Body of pancreas (tissue), 4 donors: Measurements from ENCODE around the gene CNTNAP2. TPM values are rescaled to one million over a fixed set of nuclear protein-coding genes. Genes with fewer than 3 reads are reported as not detected.

Experiments
- ATAC-seq: fragments of 150-250 bp; one replicate; pipeline ENCODE4 v1.9.1; 2016
- DNase-seq, 4 donors: peaks; one replicate each; pipeline ENCODE4 v3.0.0-alpha.2; 2019
- H3K27ac ChIP-seq, 4 donors: fragments of 200-600 bp; sonication (generic); 1 replicate in 3 of 4; 2 replicates in 1 of 4; pipeline versions ENCODE4 v1.5.1 to v1.6.1; 2016 to 2019; ENCODE audit warnings: mild to moderate bottlenecking in 1 of 4, mixed read lengths in 1 of 4, moderate library complexity in 1 of 4
- H3K27me3 ChIP-seq, 2 donors: fragments of 200-600 bp; sonication (generic); one replicate each; pipeline ENCODE4 v1.6.0; 2016; ENCODE audit warnings: mild to moderate bottlenecking in 1 of 2
- H3K36me3 ChIP-seq, 2 donors: fragments of 200-600 bp; sonication (generic); replicated peaks in 1 of 2; 2 replicates each; pipeline ENCODE4 v1.5.1; 2016; ENCODE audit warnings: low read depth in 2 of 2; ENCODE audit not compliant: insufficient read depth in 1 of 2
- H3K4me1 ChIP-seq: fragments of 200-600 bp; sonication (generic); one replicate; pipeline ENCODE4 v1.6.0; 2016
- H3K4me3 ChIP-seq, 2 donors: fragments of 200-600 bp; sonication (generic); 1 replicate in 1 of 2; 2 replicates in 1 of 2; pipeline ENCODE4 v1.5.1; 2016 to 2019
- H3K9me3 ChIP-seq, 3 donors: fragments of 200-600 bp; sonication (generic); 1 replicate in 2 of 3; 2 replicates in 1 of 3; pipeline ENCODE4 v1.5.1; 2016
- CTCF ChIP-seq, 7 experiments: fragments of 450-650 bp in 4 of 7; fragments of 200-600 bp in 3 of 7; sonication (generic) in 3 of 7; IDR thresholded peaks; one replicate each; pipeline ENCODE4 v1.5.1; 2016 to 2019; ENCODE audit warnings: antibody characterized with exemption in 7 of 7
- POLR2A ChIP-seq, 3 donors: fragments of 450-650 bp; IDR thresholded peaks; one replicate each; pipeline ENCODE4 v1.6.1; 2016; ENCODE audit warnings: antibody characterized with exemption in 3 of 3, mild to moderate bottlenecking in 2 of 3
- WGBS, 2 donors: methylation state at CpG; one replicate each; pipeline ENCODE4 v1.1.5; 2017; 5-methylcytosine and 5-hydroxymethylcytosine counted together
- intact Hi-C: fragments of 100-400 bp; cut with DNase I; formaldehyde crosslinking; loops from one replicate; pipeline ENCODE4 v1.15.1; 2023
- total RNA-seq, 2 donors: library from RNA; depleted of rRNA; stranded (reverse); fragments of >200 nt; gene quantifications; one replicate each; pipeline ENCODE4 v1.1.0, GENCODE V29; 2016

Gene CNTNAP2
- total RNA-seq, 2 donors from 2014 or later = 1.0 TPM; not detected in 1

- H3K9me3 ChIP-seq = no peaks in the 10 kb centered on the region
- no peaks in the 10 kb centered on the region for H3K4me1 ChIP-seq
- H3K4me3 ChIP-seq = no peak overlapping the region
- intact Hi-C loops = no loop called here
- no peak overlapping the region for H3K27ac ChIP-seq
- no peak for TF ChIP-seq CTCF (IDR thresholded peaks at IDR 0.05)
- no peak for TF ChIP-seq POLR2A (IDR thresholded peaks at IDR 0.05)
- no peaks in the 10 kb centered on the region for H3K36me3 ChIP-seq
- H3K27me3 ChIP-seq = no peaks in the 10 kb centered on the region
- ATAC-seq (no peak), DNase-seq (no peak)
Observed at GRCh38 chr7:146417176-146417575, 300.6 kb downstream of the CNTNAP2 start.

DNA sequence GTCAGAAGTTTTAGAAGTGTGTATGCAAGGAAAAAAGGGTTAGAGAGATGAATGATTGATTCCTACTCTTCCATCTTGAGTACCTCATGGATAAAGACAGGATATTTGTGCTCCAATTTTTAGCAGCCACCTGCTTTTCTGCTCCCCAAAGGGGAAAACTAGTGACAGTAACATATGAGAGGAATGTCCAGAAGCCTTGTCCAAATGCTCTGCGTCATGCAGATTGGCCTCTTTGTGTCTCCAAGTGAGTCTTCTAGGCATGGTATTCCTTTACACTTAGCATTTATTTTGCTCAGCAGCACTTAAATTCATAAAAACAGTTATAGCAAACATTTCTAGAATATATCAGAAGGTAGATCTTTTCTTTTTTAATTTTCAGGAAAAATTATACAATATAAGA, 306.8 kb downstream of the CNTNAP2 start:
- ATAC-seq = no peak
- whole genome bisulfite sequencing, 2 donors = 87 to 88% methylated on average over 1 of the region's 1 CpG
- no peaks in the 10 kb centered on the region for H3K36me3 ChIP-seq

GRCh38 chr7:146424084-146424483, 307.5 kb downstream of the CNTNAP2 start:
- Histone ChIP-seq H3K36me3 (no peaks in the 10 kb centered on the region), H3K4me1 (no peaks in the 10 kb centered on the region), H3K27me3 (no peaks in the 10 kb centered on the region), H3K27ac (no peak overlapping the region), H3K9me3 (no peaks in the 10 kb centered on the region), H3K4me3 (no peak overlapping the region)
- intact Hi-C loops = no loop called here
- ATAC-seq = no peak
- WGBS, 2 donors = 42 to 58% methylated on average over 6 of the region's 6 CpGs
- DNase-seq = no peak
- TF ChIP-seq POLR2A (IDR thresholded peaks at IDR 0.05) (no peak), CTCF (IDR thresholded peaks at IDR 0.05) (no peak)

More for the DNA sequence above, 306.8 kb downstream of the CNTNAP2 start:
- intact Hi-C loops = no loop called here
- Histone ChIP-seq H3K9me3 (no peaks in the 10 kb centered on the region), H3K27ac (no peak overlapping the region), H3K27me3 (no peaks in the 10 kb centered on the region), H3K4me3 (no peak overlapping the region), H3K4me1 (no peaks in the 10 kb centered on the region)
- DNase-seq = no peak
- TF ChIP-seq CTCF (IDR thresholded peaks at IDR 0.05) = no peak
- no peak for TF ChIP-seq POLR2A (IDR thresholded peaks at IDR 0.05)

- DNase-seq = no peak
- intact Hi-C loops = no loop called here
- H3K4me3 ChIP-seq = no peak overlapping the region
Observed at GRCh38 chr7:146433501-146433900, 316.9 kb downstream of the CNTNAP2 start.

More at GRCh38 chr7:146433501-146433900, 316.9 kb downstream of the CNTNAP2 start:
- no peak for ATAC-seq
- Histone ChIP-seq H3K27me3 (no peaks in the 10 kb centered on the region), H3K9me3 (no peaks in the 10 kb centered on the region), H3K36me3 (no peaks in the 10 kb centered on the region), H3K27ac (no peak overlapping the region), H3K4me1 (no peaks in the 10 kb centered on the region)
- 74 to 78% methylated on average over 3 of the region's 3 CpGs for WGBS, 2 donors
- TF ChIP-seq POLR2A (IDR thresholded peaks at IDR 0.05) = no peak
- TF ChIP-seq CTCF (IDR thresholded peaks at IDR 0.05) = no peak
